Liver (tissue), 9 donors: ENCODE data around the gene RBM3. TPM values are rescaled to one million over a fixed set of nuclear protein-coding genes. Genes with fewer than 3 reads are reported as not detected.

Experiments used
- DNase-seq: peaks from one replicate; pipeline ENCODE4 v3.0.0-alpha.2; 2017; ENCODE audit warnings: low spot score
- H3K27ac ChIP-seq, 2 donors: one replicate each; pipeline ENCODE4 v1.7.0; 2013; ENCODE audit warnings: inconsistent platforms in 2 of 2, low read length in 2 of 2, control low read depth in 1 of 2, low read depth in 1 of 2, mild to moderate bottlenecking in 1 of 2
- H3K27me3 ChIP-seq, 4 donors: one replicate each; pipeline versions ENCODE4 v1.6.1 to v1.7.0; 2013; ENCODE audit warnings: low read length in 3 of 4, inconsistent platforms in 1 of 4, mild to moderate bottlenecking in 1 of 4, moderate library complexity in 1 of 4; ENCODE audit not compliant: control insufficient read depth in 4 of 4, insufficient read depth in 4 of 4
- H3K36me3 ChIP-seq, 4 donors: one replicate each; pipeline versions ENCODE4 v1.6.1 to v1.7.0; 2013; ENCODE audit warnings: low read length in 3 of 4, mild to moderate bottlenecking in 3 of 4, low read depth in 1 of 4, moderate library complexity in 1 of 4; ENCODE audit not compliant: control insufficient read depth in 4 of 4, insufficient read depth in 3 of 4
- H3K4me1 ChIP-seq, 4 donors: one replicate each; pipeline versions ENCODE4 v1.6.1 to v1.7.0; 2013; ENCODE audit warnings: low read length in 3 of 4, mild to moderate bottlenecking in 3 of 4, moderate library complexity in 1 of 4; ENCODE audit not compliant: control insufficient read depth in 4 of 4, insufficient read depth in 4 of 4
- H3K4me3 ChIP-seq, 3 donors: one replicate each; pipeline versions ENCODE4 v1.6.1 to v1.7.0; 2013; ENCODE audit warnings: low read length in 3 of 3, control low read depth in 1 of 3, low read depth in 1 of 3, mild to moderate bottlenecking in 1 of 3
- H3K9ac ChIP-seq, 2 donors: one replicate each; pipeline ENCODE4 v1.7.0; 2013; ENCODE audit warnings: low read length in 2 of 2, mild to moderate bottlenecking in 2 of 2, moderate library complexity in 2 of 2, control low read depth in 1 of 2, low read depth in 1 of 2
- H3K9me3 ChIP-seq, 4 donors: one replicate each; pipeline versions ENCODE4 v1.6.1 to v1.7.0; 2013; ENCODE audit warnings: low read length in 3 of 4; ENCODE audit not compliant: control insufficient read depth in 4 of 4
- ATF3 ChIP-seq: IDR thresholded peaks from 2 replicates; pipeline ENCODE4 v1.6.1; 2016; ENCODE audit warnings: antibody characterized with exemption
- FOXA1 ChIP-seq: IDR thresholded peaks from 2 replicates; pipeline ENCODE4 v1.6.1; 2016; ENCODE audit warnings: antibody characterized with exemption
- GABPA ChIP-seq, 2 donors: IDR thresholded peaks in 1 of 2; conservative IDR thresholded peaks in 1 of 2; 2 replicates each; pipeline ENCODE4 v1.6.1; 2016; ENCODE audit warnings: antibody characterized with exemption in 2 of 2, mild to moderate bottlenecking in 1 of 2, moderate library complexity in 1 of 2
- HNF4A ChIP-seq, 2 donors: conservative IDR thresholded peaks; 2 replicates each; pipeline ENCODE4 v1.6.1; 2016; ENCODE audit warnings: antibody characterized with exemption in 2 of 2, mild to moderate bottlenecking in 2 of 2
- HNF4G ChIP-seq: IDR thresholded peaks from 2 replicates; pipeline ENCODE4 v1.6.1; 2016; ENCODE audit warnings: antibody characterized with exemption
- JUND ChIP-seq, 2 donors: IDR thresholded peaks; 2 replicates each; pipeline ENCODE4 v1.6.1; 2016; ENCODE audit warnings: antibody characterized with exemption in 2 of 2
- NR2F2 ChIP-seq: IDR thresholded peaks from 2 replicates; pipeline ENCODE4 v1.6.1; 2016; ENCODE audit warnings: antibody characterized with exemption
- RAD21 ChIP-seq, 2 donors: IDR thresholded peaks; 2 replicates each; pipeline ENCODE4 v1.6.1; 2016; ENCODE audit warnings: antibody characterized with exemption in 2 of 2, mild to moderate bottlenecking in 2 of 2
- RXRA ChIP-seq, 2 donors: IDR thresholded peaks; 2 replicates each; pipeline ENCODE4 v1.6.1; 2017 to 2018; ENCODE audit warnings: antibody characterized with exemption in 2 of 2, mild to moderate bottlenecking in 1 of 2
- SP1 ChIP-seq: IDR thresholded peaks from 2 replicates; pipeline ENCODE4 v1.6.1; 2018; ENCODE audit warnings: antibody characterized with exemption, mild to moderate bottlenecking
- TAF1 ChIP-seq: conservative IDR thresholded peaks from 2 replicates; pipeline ENCODE4 v1.6.1; 2016; ENCODE audit warnings: antibody characterized with exemption, mild to moderate bottlenecking
- ZBTB33 ChIP-seq: IDR thresholded peaks from 2 replicates; pipeline ENCODE4 v1.6.1; 2016; ENCODE audit warnings: antibody characterized with exemption
- WGBS: extraction: QIAGEN DNeasy Blood & Tissue Kit; methylation state at CpG from one replicate; pipeline ENCODE4 v1.1.7; 2013; 5-methylcytosine and 5-hydroxymethylcytosine counted together
- polyA plus RNA-seq, 2 donors: library from polyadenylated mRNA; stranded (reverse) in 1 of 2; unstranded in 1 of 2; fragments of 200-250 nt in 1 of 2; fragments of >200 nt in 1 of 2; fragmentation: Nextera tagmentation in 1 of 2; extraction: Ambion mirVana in 1 of 2; gene quantifications; one replicate each; pipeline versions ENCODE4 v1.2.1 to v1.2.3, GENCODE V29; 2013 to 2015
- total RNA-seq, 2 donors: library from RNA; depleted of rRNA; stranded (reverse); fragments of >200 nt; gene quantifications; one replicate each; pipeline ENCODE4 v1.2.3, GENCODE V29; 2014
- donor health status: healthy.
- donor health status: healthy.
- donor health status: healthy.
- donor health status: healthy.
- donor health status: healthy.

RBM3 gene
- total and polyA plus RNA-seq, 4 donors, result 28.6 to 87.3 (median 62.1) TPM

GRCh38 chrX:48601741-48602394 is 27.6 kb downstream of the RBM3 start:
- H3K4me3 ChIP-seq, result no peak overlapping the region
- DNase-seq, result no peak
- no peak overlapping the region for H3K27ac ChIP-seq
- H3K9ac ChIP-seq, result no peak overlapping the region
- no peaks in the 10 kb centered on the region for H3K9me3 ChIP-seq
- 84% methylated on average over 17 of the region's 17 CpGs for WGBS
- peaks cover 0 to 10% (median 2%) of the 10 kb centered on the region in 4 donors for H3K4me1 ChIP-seq
- H3K27me3 ChIP-seq, result no peaks in the 10 kb centered on the region
- peaks cover 7 to 45% (median 17%) of the 10 kb centered on the region in 4 donors for H3K36me3 ChIP-seq
- TF ChIP-seq FOXA1, result no peak
- no peak for TF ChIP-seq HNF4A (conservative IDR thresholded peaks at IDR 0.05)
- no peak for TF ChIP-seq ZBTB33
- no peak for TF ChIP-seq ATF3
- no peak for TF ChIP-seq TAF1
- no peak for TF ChIP-seq RAD21 (IDR thresholded peaks at IDR 0.05)

- Histone ChIP-seq H3K36me3 (peaks cover 7 to 37% (median 15%) of the 10 kb centered on the region in 4 donors), H3K4me1 (no peaks in the 10 kb centered on the region), H3K27ac (no peak overlapping the region), H3K9ac (no peak overlapping the region), H3K9me3 (no peaks in the 10 kb centered on the region), H3K4me3 (no peak overlapping the region), H3K27me3 (no peaks in the 10 kb centered on the region)
- no peak for DNase-seq
- WGBS, result 95% methylated on average over 16 of the region's 16 CpGs
- TF ChIP-seq NR2F2 (no peak), JUND (IDR thresholded peaks at IDR 0.05) (no peak), SP1 (no peak), RXRA (IDR thresholded peaks at IDR 0.05) (no peak), HNF4G (no peak)
These were observed 30.4 kb downstream of the RBM3 start for GRCh38 chrX:48604701-48605100.

- peaks cover 4 to 32% (median 9%) of the 10 kb centered on the region in 4 donors for H3K36me3 ChIP-seq
- H3K27ac ChIP-seq, result no peak overlapping the region
- WGBS, result 88% methylated on average over 6 of the region's 6 CpGs
- no peaks in the 10 kb centered on the region for H3K27me3 ChIP-seq
- no peak for DNase-seq
- H3K4me1 ChIP-seq, result no peaks in the 10 kb centered on the region
- no peak overlapping the region for H3K4me3 ChIP-seq
- H3K9ac ChIP-seq, result no peak overlapping the region
- no peaks in the 10 kb centered on the region for H3K9me3 ChIP-seq
- no peak for TF ChIP-seq SP1
- TF ChIP-seq HNF4A (conservative IDR thresholded peaks at IDR 0.05), result no peak
- TF ChIP-seq RAD21 (IDR thresholded peaks at IDR 0.05), result no peak
- TF ChIP-seq ZBTB33, result no peak
- no peak for TF ChIP-seq TAF1
- TF ChIP-seq GABPA (IDR thresholded peaks at IDR 0.05 in 1 of 2, conservative IDR thresholded peaks at IDR 0.05 in 1 of 2), result no peak
These were observed 31.8 kb downstream of the RBM3 start for GRCh38 chrX:48606091-48606490.
